ENCODE data around the gene ISYNA1. TPM values are rescaled to one million over a fixed set of nuclear protein-coding genes. Genes with fewer than 3 reads are reported as not detected.
A peak's percentile ranks its signal among the peaks of the same experiment; 100 is the strongest.

The ISYNA1 gene
- total RNA-seq, 4 donors from 2014 or later = 15.8 to 38.9 (median 26.2) TPM

DNA sequence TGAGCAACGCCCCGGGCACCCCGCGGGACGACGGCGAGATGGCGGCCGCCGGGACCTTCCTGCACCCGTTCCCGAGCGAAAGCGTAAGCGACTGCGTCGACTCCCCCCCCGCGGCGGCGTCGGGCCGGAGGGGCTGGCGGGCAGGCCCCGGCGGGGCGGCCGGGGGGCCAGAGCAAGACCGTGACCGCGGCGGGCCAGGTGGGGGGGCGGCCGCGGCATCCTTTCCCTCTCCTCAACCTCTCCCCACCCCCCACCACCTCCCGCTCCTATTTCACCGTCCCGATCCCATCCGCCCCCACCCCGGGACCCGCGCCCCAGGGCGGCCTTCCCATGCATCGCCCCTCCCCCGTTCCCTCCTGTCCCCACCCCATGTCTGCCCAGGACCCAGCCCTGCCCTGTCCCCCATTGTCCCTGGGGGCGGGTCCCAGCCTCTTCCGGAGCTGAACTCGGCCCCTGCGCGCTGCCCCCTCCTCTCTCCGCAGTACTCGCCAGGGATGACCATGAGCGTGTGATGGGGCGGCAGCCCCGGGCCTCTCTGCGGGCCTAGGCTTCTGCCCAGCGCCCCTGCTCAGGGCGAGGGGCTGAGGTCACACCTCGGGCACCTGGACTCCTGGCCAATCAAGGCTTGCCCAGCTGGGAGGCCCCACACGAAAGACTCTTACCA, 4.1 kb downstream of the ISYNA1 start:
- TF ChIP-seq POLR2A (IDR thresholded peaks at IDR 0.05; ENCODE audit: low read depth) = no peak
- TF ChIP-seq, protein P1, sequence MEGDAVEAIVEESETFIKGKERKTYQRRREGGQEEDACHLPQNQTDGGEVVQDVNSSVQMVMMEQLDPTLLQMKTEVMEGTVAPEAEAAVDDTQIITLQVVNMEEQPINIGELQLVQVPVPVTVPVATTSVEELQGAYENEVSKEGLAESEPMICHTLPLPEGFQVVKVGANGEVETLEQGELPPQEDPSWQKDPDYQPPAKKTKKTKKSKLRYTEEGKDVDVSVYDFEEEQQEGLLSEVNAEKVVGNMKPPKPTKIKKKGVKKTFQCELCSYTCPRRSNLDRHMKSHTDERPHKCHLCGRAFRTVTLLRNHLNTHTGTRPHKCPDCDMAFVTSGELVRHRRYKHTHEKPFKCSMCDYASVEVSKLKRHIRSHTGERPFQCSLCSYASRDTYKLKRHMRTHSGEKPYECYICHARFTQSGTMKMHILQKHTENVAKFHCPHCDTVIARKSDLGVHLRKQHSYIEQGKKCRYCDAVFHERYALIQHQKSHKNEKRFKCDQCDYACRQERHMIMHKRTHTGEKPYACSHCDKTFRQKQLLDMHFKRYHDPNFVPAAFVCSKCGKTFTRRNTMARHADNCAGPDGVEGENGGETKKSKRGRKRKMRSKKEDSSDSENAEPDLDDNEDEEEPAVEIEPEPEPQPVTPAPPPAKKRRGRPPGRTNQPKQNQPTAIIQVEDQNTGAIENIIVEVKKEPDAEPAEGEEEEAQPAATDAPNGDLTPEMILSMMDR (IDR thresholded peaks at IDR 0.05) = no peak
- no peak for TF ChIP-seq EP300 (IDR thresholded peaks at IDR 0.05)
- TF ChIP-seq POLR2AphosphoS5 (IDR thresholded peaks at IDR 0.05) = no peak
- Histone ChIP-seq H3K36me3 (peaks cover 0 to 25% (median 20%) of the 10 kb centered on the region in 4 donors), H3K27ac (replicated peaks in 1 of 4) (peak overlapping the region; percentile 68 to 79 (median 72)), H3K4me1 (peaks cover 43 to 86% (median 67%) of the 10 kb centered on the region in 4 donors), H3K27me3 (no peaks in the 10 kb centered on the region), H3K9me3 (no peaks in the 10 kb centered on the region), H3K4me3 (peak overlapping the region; percentile 56 to 65 (median 62))
- WGBS = 8% methylated on average over 11 of the region's 60 CpGs
- DNase-seq (ENCODE audit: extremely low spot score) = no peak
- intact Hi-C loops (cut with DNase I) = no loop called here

DNA sequence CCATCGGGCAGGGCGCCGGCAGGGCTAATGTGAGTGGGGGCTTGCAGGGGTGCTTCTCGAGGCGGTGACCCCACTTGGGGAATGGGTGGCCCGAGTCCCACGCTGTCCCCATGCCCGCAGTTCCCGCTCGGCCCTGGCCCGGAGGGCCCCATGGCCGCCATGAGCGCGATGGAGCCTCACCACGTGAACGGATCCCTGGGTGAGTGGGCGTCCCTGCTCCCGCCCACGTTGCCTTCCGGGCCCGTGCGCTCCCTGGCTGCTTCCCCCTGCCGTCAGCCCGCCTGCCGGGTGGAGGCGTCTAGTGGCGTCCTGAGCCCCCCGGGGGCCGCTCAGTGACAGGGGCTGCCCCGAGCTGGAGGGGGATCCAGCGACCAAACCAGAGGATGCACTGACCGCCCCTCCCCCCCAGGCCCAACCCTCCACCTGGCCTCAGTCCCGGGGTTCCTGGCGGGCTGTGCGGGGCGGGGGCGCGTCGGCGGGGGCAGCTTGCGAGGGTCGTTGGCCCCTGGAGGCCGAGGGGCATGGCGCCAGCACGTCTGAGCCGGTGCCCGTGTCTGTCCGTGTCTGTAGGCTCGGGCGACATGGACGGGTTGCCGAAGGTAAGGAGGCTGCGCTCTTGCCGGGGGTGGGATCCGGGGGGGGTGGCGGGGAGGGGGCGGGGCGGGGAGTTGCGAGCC, 4.8 kb downstream of the ISYNA1 start:
- Histone ChIP-seq H3K4me1 (peaks cover 44 to 86% (median 67%) of the 10 kb centered on the region in 4 donors), H3K27me3 (no peaks in the 10 kb centered on the region), H3K36me3 (peaks cover 0 to 28% (median 22%) of the 10 kb centered on the region in 4 donors), H3K4me3 (peak overlapping the region; percentile 56 to 65 (median 62)), H3K27ac (replicated peaks in 1 of 4) (peak overlapping the region; percentile 68 to 79 (median 72)), H3K9me3 (no peaks in the 10 kb centered on the region)
- TF ChIP-seq POLR2A (IDR thresholded peaks at IDR 0.05; ENCODE audit: low read depth) (no peak), POLR2AphosphoS5 (IDR thresholded peaks at IDR 0.05) (peak; percentile 15 to 25), EP300 (IDR thresholded peaks at IDR 0.05) (no peak)
- TF ChIP-seq, protein P1 (IDR thresholded peaks at IDR 0.05) = no peak
- DNase-seq (ENCODE audit: extremely low spot score) = no peak
- WGBS = 30% methylated on average over 13 of the region's 59 CpGs
- intact Hi-C loops (cut with DNase I) = no loop called here

DNA sequence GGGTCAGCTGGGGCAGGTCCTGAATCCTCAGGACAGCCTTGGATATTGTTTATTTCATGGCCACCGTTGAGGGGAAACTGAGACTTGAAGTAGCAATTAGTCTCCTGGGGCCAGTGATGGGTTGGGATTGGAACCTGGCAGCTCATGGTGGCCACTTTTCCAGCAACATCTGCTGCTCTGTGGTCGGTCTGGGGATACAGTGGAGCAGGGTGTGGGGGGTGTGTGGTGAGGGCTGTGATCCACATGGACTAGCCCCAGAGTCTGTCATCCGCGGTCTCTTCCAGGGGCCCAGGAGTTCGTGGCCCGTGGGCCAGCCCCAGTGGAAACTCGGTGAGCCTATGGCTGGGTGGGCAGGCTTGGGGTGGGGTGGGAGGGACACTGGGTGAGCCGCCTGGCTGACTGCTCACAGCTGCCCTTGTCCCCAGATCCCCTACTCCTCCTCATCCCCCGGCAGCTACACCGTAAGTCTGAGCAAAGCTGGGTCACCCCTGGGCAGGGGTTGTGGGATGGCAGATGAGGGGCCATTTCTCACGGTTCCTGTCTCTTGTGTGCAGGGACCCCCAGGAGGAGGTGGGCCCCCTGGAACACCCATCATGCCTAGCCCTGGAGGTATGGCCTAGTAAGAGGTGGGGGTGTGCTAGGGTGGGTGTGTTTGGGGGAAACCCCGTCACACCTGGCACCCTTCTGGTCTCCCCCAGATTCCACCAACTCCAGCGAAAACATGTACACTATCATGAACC, 5.5 kb downstream of the ISYNA1 start:
- peak overlapping the region in 3 of 4 donors; percentile 69 to 79 (median 74) for H3K27ac ChIP-seq (replicated peaks in 1 of 4)
- DNase-seq (ENCODE audit: extremely low spot score) = no peak
- H3K27me3 ChIP-seq = no peaks in the 10 kb centered on the region
- peak overlapping the region; percentile 56 to 65 (median 62) for H3K4me3 ChIP-seq
- H3K36me3 ChIP-seq = peaks cover 0 to 32% (median 25%) of the 10 kb centered on the region in 4 donors
- 77% methylated on average over 6 of the region's 13 CpGs for WGBS
- TF ChIP-seq POLR2A (IDR thresholded peaks at IDR 0.05; ENCODE audit: low read depth) (no peak), EP300 (IDR thresholded peaks at IDR 0.05) (no peak), POLR2AphosphoS5 (IDR thresholded peaks at IDR 0.05) (no peak)
- TF ChIP-seq, protein P1 (IDR thresholded peaks at IDR 0.05) = no peak
- H3K4me1 ChIP-seq = peaks cover 41 to 83% (median 65%) of the 10 kb centered on the region in 4 donors
- no peaks in the 10 kb centered on the region for H3K9me3 ChIP-seq
- intact Hi-C loops (cut with DNase I) = no loop called here

DNA sequence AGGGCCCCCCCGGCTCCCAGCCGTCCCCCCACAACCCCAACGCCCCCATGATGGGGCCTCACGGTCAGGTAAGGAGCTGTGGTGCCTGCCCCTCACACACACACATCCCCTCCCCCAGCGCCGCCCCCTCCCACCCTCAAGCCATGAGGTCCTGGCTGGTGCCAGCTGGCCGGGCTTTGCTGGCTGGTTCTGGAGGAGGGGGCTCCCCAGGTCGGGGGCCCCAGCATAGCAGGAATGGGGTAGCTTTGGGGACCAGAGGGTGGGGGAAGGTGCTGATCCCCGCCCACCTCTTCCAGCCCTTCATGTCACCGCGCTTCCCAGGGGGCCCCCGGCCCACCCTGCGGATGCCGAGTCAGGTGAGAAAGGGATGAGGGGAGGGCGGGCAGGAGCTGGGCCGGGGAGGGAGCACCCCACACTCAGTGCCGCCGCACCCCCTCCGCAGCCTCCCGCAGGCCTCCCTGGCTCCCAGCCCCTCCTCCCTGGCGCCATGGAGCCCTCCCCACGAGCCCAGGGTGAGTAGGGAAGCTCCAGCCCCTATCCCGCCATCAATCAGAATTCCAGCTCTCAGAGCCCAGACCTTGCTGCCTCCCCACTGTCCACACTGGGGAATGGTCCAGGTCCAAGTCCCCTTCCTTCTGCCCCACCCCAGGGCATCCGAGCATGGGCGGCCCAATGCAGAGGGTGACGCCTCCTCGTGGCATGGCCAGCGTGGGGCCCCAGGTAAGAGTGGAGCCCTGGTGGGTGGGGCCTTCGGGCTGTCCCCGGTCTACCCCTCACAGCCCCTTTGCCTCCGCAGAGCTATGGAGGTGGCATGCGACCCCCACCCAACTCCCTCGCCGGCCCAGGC, 6.4 kb downstream of the ISYNA1 start:
- 76% methylated on average over 13 of the region's 34 CpGs for WGBS
- no peak for DNase-seq (ENCODE audit: extremely low spot score)

More for the DNA sequence above, 6.4 kb downstream of the ISYNA1 start:
- peaks cover 0 to 32% (median 25%) of the 10 kb centered on the region in 4 donors for H3K36me3 ChIP-seq
- H3K4me3 ChIP-seq = no peak overlapping the region
- intact Hi-C loops (cut with DNase I) = no loop called here
- H3K27ac ChIP-seq (replicated peaks in 1 of 4) = no peak overlapping the region
- peaks cover 41 to 83% (median 65%) of the 10 kb centered on the region in 4 donors for H3K4me1 ChIP-seq
- H3K9me3 ChIP-seq = no peaks in the 10 kb centered on the region
- H3K27me3 ChIP-seq = no peaks in the 10 kb centered on the region
- TF ChIP-seq, protein P1 (IDR thresholded peaks at IDR 0.05) = no peak
- TF ChIP-seq POLR2AphosphoS5 (IDR thresholded peaks at IDR 0.05) = no peak
- no peak for TF ChIP-seq POLR2A (IDR thresholded peaks at IDR 0.05; ENCODE audit: low read depth)
- TF ChIP-seq EP300 (IDR thresholded peaks at IDR 0.05) = no peak

All from esophagus muscularis mucosa (tissue), 4 donors.